ENCODE data around the gene SRRM2.

Gene SRRM2

GRCh38 chr16:2804728-2805127, 52.3 kb downstream of the SRRM2 start:
- no peak for DNase-seq (ENCODE audit: low read depth)
- TF ChIP-seq, protein P1, sequence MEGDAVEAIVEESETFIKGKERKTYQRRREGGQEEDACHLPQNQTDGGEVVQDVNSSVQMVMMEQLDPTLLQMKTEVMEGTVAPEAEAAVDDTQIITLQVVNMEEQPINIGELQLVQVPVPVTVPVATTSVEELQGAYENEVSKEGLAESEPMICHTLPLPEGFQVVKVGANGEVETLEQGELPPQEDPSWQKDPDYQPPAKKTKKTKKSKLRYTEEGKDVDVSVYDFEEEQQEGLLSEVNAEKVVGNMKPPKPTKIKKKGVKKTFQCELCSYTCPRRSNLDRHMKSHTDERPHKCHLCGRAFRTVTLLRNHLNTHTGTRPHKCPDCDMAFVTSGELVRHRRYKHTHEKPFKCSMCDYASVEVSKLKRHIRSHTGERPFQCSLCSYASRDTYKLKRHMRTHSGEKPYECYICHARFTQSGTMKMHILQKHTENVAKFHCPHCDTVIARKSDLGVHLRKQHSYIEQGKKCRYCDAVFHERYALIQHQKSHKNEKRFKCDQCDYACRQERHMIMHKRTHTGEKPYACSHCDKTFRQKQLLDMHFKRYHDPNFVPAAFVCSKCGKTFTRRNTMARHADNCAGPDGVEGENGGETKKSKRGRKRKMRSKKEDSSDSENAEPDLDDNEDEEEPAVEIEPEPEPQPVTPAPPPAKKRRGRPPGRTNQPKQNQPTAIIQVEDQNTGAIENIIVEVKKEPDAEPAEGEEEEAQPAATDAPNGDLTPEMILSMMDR (IDR thresholded peaks at IDR 0.05; ENCODE audit: control insufficient read depth, insufficient read depth, low read depth, low read length, missing control alignments): no peak
- no peak overlapping the region for H3K4me3 ChIP-seq (ENCODE audit: control insufficient read depth, low read depth, low read length)

- TF ChIP-seq, protein P1 (IDR thresholded peaks at IDR 0.05; ENCODE audit: control insufficient read depth, insufficient read depth, low read depth, low read length, missing control alignments): no peak
- DNase-seq (ENCODE audit: low read depth): no peak
- no peak overlapping the region for H3K4me3 ChIP-seq (ENCODE audit: control insufficient read depth, low read depth, low read length)
Observed at GRCh38 chr16:2806286-2806685, 53.8 kb downstream of the SRRM2 start.

DNA sequence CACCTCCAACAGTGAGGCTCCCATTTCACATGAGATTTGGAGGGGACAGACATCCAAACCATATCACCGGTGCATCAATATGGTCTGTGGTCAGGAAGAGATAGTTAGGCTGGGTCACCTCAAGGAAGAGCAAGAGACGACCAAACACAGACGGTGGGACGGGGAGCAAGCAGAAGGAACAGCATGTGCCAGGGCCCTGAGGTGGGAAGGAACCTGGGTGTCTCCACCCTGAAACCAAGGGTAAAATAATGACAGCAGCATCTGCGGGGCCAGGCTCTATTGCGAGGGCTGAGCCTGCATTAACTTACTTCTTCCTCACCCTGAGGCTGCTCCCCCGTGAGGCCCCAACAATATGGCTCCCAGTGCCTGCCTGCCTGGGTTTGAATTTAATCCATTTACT, 55.7 kb downstream of the SRRM2 start:
- no peak for DNase-seq (ENCODE audit: low read depth)
- TF ChIP-seq, protein P1 (IDR thresholded peaks at IDR 0.05; ENCODE audit: control insufficient read depth, insufficient read depth, low read depth, low read length, missing control alignments): no peak

DNA sequence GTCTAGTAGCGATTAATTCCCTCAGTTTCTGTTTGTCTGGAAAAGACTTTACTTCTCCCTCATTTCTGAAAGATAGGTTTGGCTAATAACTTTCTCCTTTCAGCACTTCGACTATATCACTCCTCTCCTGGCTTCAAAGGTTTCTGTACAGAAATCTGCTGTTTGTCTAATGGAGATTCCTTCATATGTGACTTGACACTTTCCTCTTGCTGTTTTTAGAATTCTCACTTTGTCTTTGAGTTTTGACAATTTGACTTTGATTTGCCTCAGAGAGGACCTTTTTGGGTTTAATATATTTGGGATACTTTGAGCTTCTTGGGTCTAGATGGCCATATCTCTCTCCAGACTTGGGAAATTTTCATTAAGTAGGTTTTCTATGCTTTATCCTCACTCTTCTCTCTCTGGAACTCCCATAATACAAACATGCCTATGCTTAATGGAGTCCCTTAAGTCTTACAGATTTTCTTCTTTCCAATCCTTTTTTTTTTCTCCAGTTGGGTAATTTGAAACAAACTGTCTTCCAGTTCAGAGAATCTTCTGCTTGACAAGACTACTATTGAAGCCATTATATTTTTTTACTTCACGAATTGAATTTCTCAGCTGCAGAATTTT, 56.8 kb downstream of the SRRM2 start:
- no peak for DNase-seq (ENCODE audit: low read depth)
- no peak overlapping the region for H3K4me3 ChIP-seq (ENCODE audit: control insufficient read depth, low read depth, low read length)
- TF ChIP-seq, protein P1 (IDR thresholded peaks at IDR 0.05; ENCODE audit: control insufficient read depth, insufficient read depth, low read depth, low read length, missing control alignments): no peak

More for the DNA sequence above, 55.7 kb downstream of the SRRM2 start:
- H3K4me3 ChIP-seq (ENCODE audit: control insufficient read depth, low read depth, low read length): no peak overlapping the region

GRCh38 chr16:2810651-2811050, 58.2 kb downstream of the SRRM2 start:
- TF ChIP-seq, protein P1 (IDR thresholded peaks at IDR 0.05; ENCODE audit: control insufficient read depth, insufficient read depth, low read depth, low read length, missing control alignments): no peak
- no peak overlapping the region for H3K4me3 ChIP-seq (ENCODE audit: control insufficient read depth, low read depth, low read length)
- no peak for DNase-seq (ENCODE audit: low read depth)

DNA sequence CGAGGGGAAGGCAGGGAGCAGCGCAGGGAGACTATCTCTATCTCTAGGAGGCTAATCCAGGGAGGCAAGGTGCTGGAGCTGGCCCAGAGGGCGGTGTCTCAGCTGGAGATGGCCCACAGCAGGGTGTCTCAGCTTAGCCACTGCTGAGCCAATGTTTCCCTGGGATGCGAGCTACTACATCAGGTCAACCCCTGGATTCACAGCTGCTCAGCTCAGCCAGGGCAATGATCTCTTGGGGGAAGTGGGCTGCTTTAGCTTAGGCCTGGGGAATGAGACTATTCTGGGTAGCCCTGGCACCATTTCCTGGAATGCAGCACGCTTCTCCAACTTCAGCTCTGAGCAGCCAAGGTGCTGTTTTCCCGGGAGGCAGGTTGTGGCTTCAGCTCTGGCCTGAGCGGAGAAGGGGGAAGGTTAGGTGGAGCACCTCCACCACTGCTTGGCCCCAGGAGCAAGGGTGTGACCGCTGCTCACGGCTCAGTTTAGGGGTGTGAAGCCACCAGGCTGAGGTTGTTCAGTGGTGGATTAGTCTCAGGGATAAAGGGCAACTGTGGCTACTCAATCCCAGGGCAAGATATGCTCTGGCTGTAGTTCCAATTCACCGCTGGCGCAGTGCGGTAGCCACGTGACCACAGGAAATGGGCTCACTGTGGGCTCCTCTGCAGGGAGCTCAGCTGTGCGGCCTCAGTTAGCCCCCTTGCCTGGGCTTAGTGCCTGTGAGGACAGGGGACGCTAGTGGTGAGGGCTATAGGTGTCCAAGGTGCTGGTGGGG, 59.4 kb downstream of the SRRM2 start:
- H3K4me3 ChIP-seq (ENCODE audit: control insufficient read depth, low read depth, low read length): no peak overlapping the region
- DNase-seq (ENCODE audit: low read depth): no peak
- TF ChIP-seq, protein P1 (IDR thresholded peaks at IDR 0.05; ENCODE audit: control insufficient read depth, insufficient read depth, low read depth, low read length, missing control alignments): no peak
